Activated naive CD4-positive, alpha-beta T cell treated with anti-CD3 and anti-CD28 coated beads, Interleukin-2, amount 50 U/mL, for 72 hours (primary cell): ENCODE measurements around the gene VAMP2. TPM values are rescaled to one million over a fixed set of nuclear protein-coding genes. Genes with fewer than 3 reads are reported as not detected.

Experiments used
- ATAC-seq, 2 donors: fragments of 150-1000 bp; cut with Tn5 transposase; 2 replicates each; pipeline ENCODE4 v1.10.0; 2021; ENCODE audit warnings: mild to moderate bottlenecking in 2 of 2, moderate library complexity in 2 of 2
- DNase-seq, 2 donors: peaks; one replicate each; pipeline ENCODE4 v3.0.0; 2021 to 2022; ENCODE audit warnings: low spot score in 2 of 2
- H3K27ac Mint-ChIP-seq, 2 donors: one replicate each; pipeline ENCODE4 v1.8.0; 2022; ENCODE audit warnings: mild to moderate bottlenecking in 2 of 2, mixed read lengths in 2 of 2
- H3K36me3 Mint-ChIP-seq, 2 donors: one replicate each; pipeline ENCODE4 v1.8.0; 2022; ENCODE audit warnings: mixed read lengths in 2 of 2
- H3K9me3 Mint-ChIP-seq, 2 donors: one replicate each; pipeline ENCODE4 v1.8.0; 2022; ENCODE audit warnings: mixed read lengths in 2 of 2
- total RNA-seq, 2 donors: library from RNA; stranded (reverse); gene quantifications; one replicate each; pipeline ENCODE4 v1.2.3, GENCODE V29; 2022

The VAMP2 gene, protein sequence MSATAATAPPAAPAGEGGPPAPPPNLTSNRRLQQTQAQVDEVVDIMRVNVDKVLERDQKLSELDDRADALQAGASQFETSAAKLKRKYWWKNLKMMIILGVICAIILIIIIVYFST
- total RNA-seq: 10 to 100 TPM; 43.6 to 85.6 TPM

DNA sequence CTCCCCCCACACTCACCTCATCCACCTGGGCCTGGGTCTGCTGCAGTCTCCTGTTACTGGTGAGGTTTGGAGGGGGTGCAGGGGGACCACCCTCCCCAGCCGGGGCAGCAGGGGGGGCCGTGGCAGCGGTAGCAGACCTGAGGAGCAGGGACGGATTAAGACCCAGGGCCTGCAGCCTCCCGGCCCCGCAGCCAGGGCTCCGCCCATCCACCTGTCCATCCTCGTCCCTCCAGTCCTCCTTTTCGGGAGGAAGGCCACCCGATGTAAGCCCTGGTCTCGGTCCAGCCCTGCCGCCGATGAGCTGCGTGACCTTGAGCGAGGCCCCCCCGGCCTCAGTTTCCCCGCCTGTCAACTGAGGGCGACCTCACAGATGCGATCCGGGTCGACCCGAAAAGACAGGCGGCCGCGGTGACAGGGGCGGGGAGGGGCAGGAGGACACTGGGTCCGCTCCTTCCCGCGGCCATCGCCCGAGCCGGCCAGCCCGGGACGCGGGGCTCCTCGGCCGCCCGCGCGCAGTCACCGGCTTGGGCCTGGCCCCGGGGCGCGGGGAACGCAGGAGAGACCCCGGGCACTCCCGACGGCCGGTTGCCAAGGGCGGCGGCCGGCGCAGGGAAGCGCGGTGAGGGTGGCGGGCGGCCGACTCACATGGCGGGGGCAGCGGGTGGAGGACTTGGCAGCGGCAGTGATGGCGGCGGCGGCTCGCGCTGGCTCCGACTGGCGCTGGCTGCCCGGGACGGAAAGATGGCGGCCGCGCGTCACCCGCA is at the start of gene VAMP2:
TSS of gene VAMP2 (minus strand) at position 716 of the 764 bp plus-strand sequence. CDS start at position 647, 69 bp downstream.
- Mint-ChIP-seq H3K27ac (peak within 1 kb of the TSS in 1 of 2 donors; percentile 98), H3K36me3 (peaks cover 12 to 13% of the 10 kb centered on the region in 2 donors), H3K9me3 (no peaks in the 10 kb centered on the region)
- DNase-seq: peak; percentile 86 to 88
- ATAC-seq: peak; percentile 54 to 61

DNA sequence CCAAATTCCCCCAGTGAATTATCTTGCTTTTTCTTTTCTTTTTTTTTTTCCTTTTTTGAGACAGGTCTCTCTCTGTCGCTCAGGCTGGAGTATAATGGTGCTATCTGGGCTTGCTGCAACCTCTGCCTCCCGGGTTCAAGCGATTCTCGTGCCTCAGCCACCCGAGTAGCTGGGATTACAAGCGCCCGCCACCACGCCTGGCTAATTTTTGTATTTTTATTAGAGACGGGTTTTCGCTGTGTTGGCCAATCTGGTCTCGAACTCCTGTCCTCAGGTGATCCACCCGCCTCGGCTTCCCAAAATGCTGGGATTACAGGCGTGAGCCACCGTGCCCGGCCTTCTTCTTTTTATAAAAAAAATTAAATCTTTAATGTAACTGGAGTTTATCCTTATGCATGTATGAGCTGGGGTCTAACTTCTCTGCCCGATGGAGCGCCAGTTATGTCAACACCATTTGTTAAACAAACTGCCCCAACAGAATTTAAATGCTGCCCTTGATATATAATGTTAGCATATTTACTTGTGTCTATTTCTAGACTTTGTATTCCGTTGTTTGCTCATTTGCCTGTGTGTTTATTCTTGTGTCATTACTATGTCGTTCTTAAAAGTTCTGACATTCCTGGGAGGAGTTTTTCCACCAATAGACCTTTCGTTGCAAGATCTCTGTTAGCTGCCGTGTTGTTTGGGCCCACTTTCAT is 48.2 kb upstream of the VAMP2 start:
- Mint-ChIP-seq H3K27ac (peak overlapping the region; percentile 97 to 98), H3K36me3 (peaks cover 34 to 36% of the 10 kb centered on the region in 2 donors)
- ATAC-seq: no peak

DNA sequence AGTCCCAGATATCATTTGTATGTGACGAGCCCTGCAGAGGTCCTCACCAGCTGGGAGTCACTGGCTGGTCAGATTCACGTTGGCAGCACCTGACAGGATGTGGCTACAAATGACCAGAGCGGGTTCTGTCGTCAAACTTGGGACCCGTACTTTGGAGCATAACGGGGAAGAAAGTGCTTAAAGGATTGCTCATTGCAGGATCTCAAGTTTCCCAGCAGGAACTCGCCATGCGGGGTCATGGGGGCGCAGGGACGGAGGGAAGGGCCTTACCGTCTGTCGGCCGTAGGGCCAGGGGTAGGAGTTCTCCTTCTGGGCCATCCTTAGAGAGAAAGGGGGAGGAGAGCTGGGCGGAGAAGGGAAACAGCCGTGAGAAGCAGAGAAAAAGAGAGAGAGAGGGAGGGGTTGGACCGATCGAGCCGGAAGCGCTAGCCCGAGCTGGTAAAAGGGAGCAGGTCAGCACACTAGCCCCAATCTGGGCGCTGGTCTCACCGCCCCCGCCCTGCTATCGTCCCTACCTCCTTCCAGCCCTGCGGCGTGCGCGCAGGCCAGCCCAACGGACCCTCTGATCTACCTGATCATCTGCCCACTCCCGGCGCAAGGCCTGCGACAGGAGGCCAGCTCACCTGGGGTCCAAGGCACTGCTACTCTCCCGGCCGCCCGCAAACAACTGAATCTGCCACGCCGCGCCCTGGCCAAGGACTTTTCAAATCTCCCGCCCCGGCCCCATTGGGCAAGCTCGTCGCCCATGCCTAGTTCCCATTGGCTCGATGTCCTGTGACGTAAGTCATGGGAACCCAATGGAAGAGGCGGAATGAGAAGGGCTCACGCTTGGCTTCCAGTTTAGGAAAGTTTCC is 47.4 kb upstream of the VAMP2 start, which contains the start of gene AURKB:
TSS of gene AURKB (minus strand) at position 669 of the 854 bp plus-strand sequence. CDS start at position 318, 351 bp downstream.
- no peaks in the 10 kb centered on the region for H3K9me3 Mint-ChIP-seq
- peak within 1 kb of the TSS; percentile 97 to 98 for H3K27ac Mint-ChIP-seq
- peaks cover 37 to 39% of the 10 kb centered on the region in 2 donors for H3K36me3 Mint-ChIP-seq
- ATAC-seq (peak; percentile 97 to 98), DNase-seq (peak; percentile 91 to 94)

More for the DNA sequence above, 48.2 kb upstream of the VAMP2 start:
- DNase-seq: no peak
- no peaks in the 10 kb centered on the region for H3K9me3 Mint-ChIP-seq

DNA sequence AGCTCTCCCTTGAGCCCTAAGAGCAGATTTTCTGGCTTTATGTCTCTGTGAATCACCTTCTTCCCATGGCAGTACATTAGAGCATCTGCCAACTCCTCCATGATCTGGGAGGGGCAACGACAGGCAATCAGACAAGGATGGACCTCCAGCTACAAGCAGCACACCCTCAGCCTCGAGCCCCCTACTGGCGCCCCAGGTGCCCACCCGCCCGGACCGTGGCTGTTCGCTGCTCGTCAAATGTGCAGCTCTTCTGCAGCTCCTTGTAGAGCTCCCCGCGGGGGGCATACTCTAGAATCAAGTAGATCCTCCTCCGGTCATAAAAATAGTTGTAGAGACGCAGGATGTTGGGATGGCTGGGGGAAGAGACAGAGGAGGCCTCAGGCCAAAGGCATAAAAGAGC is 43.8 kb upstream of the VAMP2 start:
- Mint-ChIP-seq H3K9me3 (no peaks in the 10 kb centered on the region), H3K27ac (peak overlapping the region in 1 of 2 donors; percentile 55), H3K36me3 (peaks cover 48 to 59% of the 10 kb centered on the region in 2 donors)
- ATAC-seq (no peak), DNase-seq (no peak)

DNA sequence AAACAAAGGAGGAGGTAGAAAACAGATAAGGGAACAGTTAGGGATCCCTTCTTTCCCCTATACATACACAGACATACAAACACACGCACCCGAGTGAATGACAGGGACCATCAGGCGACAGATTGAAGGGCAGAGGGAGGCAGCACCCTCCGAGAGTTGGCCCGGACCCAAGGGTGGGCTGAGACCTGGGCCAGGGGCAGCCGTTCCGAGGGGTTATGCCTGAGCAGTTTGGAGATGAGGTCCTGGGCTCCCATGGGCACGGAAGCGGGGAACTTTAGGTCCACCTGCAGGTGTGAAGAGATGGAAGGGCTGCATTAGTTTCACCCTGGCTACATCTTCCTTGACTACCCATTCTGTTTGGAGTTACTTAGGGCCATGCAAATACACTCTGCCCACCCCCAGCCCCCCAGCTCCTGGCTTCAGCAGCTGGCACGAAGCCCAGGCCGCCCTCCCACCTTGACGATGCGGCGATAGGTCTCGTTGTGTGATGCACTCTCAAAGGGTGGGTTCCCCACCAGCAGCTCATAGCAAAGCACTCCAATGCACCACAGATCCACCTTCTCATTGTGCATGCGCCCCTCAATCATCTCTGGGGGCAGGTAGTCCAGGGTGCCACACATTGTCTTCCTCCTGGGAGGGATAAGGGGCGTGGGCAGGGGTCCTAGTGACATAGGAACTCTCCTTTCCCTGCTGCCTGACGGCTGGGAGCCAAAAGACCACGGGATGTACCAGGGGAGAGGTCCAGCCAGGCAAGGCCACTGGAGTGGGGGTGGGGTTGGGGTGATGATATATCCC is 42.2 kb upstream of the VAMP2 start:
- ATAC-seq (no peak), DNase-seq (no peak)
- peak overlapping the region in 1 of 2 donors; percentile 68 for H3K27ac Mint-ChIP-seq
- H3K36me3 Mint-ChIP-seq: peaks cover 43 to 54% of the 10 kb centered on the region in 2 donors
- H3K9me3 Mint-ChIP-seq: no peaks in the 10 kb centered on the region

DNA sequence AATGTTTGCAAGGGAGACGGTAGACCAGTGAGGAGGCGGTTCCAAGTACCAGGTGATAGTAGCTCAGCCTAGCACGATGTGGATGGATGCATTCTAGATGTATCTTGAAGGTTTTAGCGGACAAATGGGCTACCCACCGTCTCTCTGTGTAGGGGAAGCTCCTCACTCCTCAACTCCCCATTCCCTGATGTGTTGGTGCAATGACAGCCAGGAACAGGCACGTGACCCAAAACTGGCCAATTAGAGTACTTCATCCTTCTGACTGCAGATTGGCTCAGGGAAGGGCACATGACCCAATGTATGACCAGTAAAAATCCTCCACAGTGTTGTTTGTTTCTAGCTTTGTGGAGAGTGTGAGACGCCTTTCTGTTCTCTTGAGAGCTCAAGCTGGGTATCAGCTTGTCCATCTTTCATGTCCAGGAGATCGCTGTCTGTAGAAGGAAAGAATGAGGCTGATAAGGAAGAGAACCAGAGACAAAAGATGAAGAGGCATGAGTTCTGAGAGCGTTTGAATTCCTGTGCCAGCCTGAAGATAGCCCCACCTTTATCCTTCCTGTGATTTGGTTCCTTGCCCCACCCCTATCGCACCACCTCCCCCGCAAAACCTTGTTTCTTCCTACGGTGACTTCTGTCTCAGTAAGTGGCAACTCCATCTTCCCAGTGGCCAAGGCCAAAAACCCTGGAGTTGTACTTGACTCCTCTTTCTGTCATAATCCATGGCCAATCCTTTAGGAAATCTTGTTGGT is 29.5 kb upstream of the VAMP2 start:
- Mint-ChIP-seq H3K9me3 (no peaks in the 10 kb centered on the region), H3K27ac (no peak overlapping the region)
- peak; percentile 34 to 54 for ATAC-seq

DNA sequence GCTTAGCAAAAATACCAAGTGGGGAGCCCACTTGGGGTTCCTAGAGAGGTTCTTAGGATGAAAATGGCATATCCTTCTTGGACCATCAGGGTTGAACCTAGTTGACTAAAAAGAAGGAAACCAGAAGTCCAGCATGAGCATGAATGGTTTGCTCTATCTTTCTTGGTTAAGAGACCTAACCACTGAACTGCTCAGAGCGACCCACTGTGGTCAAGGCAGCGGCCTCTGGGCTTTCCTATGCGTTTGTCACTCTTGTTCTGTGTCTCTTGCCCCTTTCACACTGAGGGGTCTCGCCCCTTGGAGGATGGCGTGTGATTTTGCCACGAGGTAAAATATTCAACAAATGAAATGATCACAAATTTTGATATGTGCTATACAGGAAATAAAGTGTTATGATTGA is 27.8 kb upstream of the VAMP2 start:
- ATAC-seq (no peak), DNase-seq (no peak)
- Mint-ChIP-seq H3K9me3 (no peaks in the 10 kb centered on the region), H3K36me3 (peaks cover 0 to 5% of the 10 kb centered on the region in 2 donors), H3K27ac (peak overlapping the region in 1 of 2 donors; percentile 73)

More for the DNA sequence above, 29.5 kb upstream of the VAMP2 start:
- peak; percentile 62 to 70 for DNase-seq
- peaks cover 0 to 5% of the 10 kb centered on the region in 2 donors for H3K36me3 Mint-ChIP-seq

DNA sequence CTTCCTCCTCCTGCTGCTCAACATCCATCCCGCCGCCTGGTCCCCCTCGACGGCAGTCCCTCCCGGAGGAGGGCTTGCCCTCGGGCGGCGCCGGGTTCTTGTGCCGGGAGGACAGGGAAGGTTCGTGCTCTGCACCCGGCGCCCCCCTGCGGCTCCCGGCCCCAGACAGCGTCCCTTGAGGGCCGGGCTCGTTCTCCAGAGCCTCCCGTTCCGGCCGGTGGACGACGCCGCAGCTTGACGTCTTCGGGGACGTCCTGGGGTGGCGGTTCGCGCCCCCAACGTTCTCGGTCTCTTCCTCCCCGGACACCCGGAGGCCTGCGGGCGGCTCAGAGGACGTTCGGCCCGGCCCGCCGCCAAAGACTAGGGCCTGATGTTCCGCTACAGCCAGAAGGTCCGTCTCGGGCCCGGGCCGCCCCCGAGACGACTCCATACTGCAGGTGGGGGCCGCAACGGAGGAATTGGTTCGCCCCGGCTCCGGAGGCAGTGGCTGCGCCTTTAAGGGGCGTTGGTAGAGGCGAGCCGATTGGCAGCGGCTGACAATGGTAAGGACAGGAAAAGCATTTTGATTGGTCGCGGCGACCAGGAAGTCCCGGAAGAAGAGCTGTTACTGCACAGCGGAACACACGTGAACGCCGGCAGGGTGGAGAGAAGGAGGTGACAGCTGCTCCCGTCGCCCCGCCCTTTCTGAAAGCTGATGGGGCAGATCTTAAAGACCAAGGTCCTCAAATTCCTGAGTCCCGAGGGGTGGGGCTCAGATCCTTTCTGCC is 27.1 kb upstream of the VAMP2 start, which contains the start of gene BORCS6:
TSS of gene BORCS6 (minus strand) at position 470 of the 767 bp plus-strand sequence. CDS start at position 430, 40 bp downstream.
- peaks cover 0 to 5% of the 10 kb centered on the region in 2 donors for H3K36me3 Mint-ChIP-seq
- peak; percentile 67 to 73 for ATAC-seq
- H3K9me3 Mint-ChIP-seq: no peaks in the 10 kb centered on the region
- peak within 1 kb of the TSS in 1 of 2 donors; percentile 73 for H3K27ac Mint-ChIP-seq
- DNase-seq: peak; percentile 89 to 96

DNA sequence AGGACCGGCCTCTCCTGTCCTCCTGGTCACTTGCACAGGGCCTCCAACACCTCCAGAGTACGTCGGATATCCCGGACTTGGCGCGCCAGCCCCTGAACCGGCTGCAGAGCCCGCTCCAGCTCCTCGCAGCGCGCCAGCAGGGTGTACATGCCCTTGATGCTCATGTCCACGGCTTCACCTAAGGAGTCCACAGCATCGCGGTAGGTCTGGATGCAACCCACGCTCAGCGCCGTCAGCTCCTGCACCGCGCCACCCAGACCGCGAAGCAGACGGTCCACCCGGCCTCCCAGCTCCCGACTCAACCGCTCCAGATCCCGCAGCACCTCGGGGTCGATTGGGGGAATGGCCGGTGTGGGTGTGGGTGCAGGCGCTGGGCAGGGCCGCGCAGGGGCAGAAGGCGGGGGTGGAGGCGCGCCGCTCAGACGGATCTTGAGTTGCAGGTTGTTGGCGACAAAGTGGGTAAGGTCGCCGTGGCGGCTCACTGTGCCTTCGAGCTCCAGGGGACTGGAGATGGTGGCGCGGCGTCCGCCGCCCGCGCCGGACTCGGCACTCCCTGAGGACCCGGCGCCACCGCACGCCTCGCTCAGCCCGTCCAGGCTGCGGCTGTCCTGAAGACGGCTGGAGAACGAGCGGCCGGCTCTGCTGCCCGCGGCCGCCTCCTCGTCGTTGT is 26.4 kb upstream of the VAMP2 start:
- Mint-ChIP-seq H3K27ac (no peak overlapping the region), H3K36me3 (peaks cover 0 to 5% of the 10 kb centered on the region in 2 donors), H3K9me3 (no peaks in the 10 kb centered on the region)
- ATAC-seq (no peak), DNase-seq (peak; percentile 26 to 72)

DNA sequence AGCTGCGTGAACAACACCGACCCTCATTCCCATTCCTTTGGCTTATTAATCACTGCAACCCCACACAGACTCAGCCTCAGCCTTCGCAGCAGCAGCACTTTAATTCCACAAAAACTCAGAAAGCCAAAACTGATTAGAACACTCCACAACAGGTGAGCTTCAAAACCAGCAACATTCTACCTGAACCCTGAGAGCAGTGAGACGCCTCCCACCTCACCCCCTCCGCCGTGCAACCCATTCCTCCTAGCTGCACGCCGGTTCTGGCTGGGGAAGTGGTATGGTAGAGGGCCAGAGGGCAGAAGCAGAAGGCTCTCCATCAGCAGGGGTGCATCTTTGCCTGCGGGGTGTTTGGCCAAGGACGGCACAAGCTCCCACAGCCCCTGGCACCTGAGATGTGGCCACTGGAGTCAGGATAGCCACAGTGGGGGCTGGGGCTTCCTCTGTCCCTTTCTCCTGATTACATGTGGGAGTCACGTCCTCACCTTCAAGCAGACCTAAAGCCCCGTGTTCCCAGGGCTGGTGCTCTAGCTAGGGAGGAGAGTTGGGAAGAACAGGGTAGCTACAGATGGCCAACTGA is 25.6 kb upstream of the VAMP2 start:
- ATAC-seq (no peak), DNase-seq (peak in 1 of 2 donors; percentile 38)
- H3K36me3 Mint-ChIP-seq: peaks cover 0 to 5% of the 10 kb centered on the region in 2 donors
- no peaks in the 10 kb centered on the region for H3K9me3 Mint-ChIP-seq
- peak overlapping the region in 1 of 2 donors; percentile 37 for H3K27ac Mint-ChIP-seq

DNA sequence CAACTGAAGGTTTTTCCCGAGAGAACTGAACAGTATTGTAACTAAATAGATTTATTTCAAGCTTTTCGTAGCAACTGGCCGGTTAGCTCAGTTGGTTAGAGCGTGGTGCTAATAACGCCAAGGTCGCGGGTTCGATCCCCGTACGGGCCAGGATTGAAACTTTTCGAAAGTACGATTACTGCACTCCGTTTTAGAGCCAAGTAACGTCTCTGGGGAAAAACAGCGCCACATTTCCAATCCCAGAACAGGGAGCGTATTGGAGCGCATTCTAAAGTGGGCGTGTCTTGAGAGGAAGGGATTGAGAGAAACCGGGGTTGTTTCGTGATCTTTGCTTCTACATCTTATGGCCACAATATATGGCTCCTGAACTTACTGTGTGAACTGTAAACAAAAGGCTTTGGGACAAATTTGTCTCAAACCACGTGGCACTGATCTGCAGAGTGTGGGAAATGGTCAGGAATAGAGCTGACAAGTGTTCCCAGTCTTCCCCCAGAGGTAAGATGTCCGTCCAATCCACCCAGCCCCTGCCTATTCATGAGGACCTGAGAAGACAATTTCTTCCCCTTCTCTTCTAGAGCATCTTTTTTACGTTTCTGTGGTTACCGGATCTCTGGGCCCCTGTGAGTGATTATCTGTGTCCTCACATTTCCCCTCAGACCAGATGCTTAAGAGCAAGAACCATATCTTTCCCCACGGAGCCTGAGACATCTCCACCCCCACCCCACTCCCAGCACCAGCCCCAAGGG is 24.9 kb upstream of the VAMP2 start:
- Mint-ChIP-seq H3K36me3 (peaks cover 0 to 5% of the 10 kb centered on the region in 2 donors), H3K27ac (no peak overlapping the region), H3K9me3 (no peaks in the 10 kb centered on the region)
- ATAC-seq: peak; percentile 31 to 51
- DNase-seq: peak; percentile 92 to 93

DNA sequence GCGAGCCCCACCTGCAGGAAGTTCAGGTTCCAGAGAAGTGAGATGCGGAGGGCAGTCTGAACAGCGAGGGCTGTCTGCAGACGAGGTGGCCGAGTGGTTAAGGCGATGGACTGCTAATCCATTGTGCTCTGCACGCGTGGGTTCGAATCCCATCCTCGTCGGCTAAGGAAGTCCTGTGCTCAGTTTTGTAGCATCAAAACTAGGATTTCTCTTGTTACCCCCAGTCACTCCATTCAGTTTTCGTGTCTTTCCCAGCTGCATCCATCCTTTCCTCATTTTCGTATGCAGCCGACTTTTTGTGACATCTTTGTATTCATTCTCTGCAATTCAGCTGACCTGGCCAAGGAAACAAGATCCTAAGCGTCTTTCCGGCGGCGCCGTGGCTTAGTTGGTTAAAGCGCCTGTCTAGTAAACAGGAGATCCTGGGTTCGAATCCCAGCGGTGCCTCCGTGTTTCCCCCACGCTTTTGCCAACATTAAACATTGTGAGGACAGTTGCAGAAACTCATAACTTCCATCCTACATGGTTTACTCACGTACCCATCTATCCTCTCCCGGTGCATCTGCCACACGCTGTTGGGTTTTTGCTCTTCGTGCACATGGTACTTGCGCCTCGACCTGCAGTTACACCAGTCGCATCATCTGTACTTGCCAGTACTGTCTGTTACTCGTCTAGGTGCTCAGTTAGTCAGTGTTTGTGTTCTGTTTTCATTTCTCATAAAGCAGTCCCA is 24.2 kb upstream of the VAMP2 start:
- H3K9me3 Mint-ChIP-seq: no peaks in the 10 kb centered on the region
- DNase-seq (peak; percentile 95 to 97), ATAC-seq (peak; percentile 56 to 59)
- no peak overlapping the region for H3K27ac Mint-ChIP-seq
- peaks cover 0 to 5% of the 10 kb centered on the region in 2 donors for H3K36me3 Mint-ChIP-seq
